ENCODE data around the gene GIGYF2. TPM values are rescaled to one million over a fixed set of nuclear protein-coding genes. Genes with fewer than 3 reads are reported as not detected.
A peak's percentile ranks its signal among the peaks of the same experiment; 100 is the strongest.

GIGYF2 gene
- total and polyA plus RNA-seq, 8 donors = 56.2 to 76.6 (median 62.4) TPM

DNA sequence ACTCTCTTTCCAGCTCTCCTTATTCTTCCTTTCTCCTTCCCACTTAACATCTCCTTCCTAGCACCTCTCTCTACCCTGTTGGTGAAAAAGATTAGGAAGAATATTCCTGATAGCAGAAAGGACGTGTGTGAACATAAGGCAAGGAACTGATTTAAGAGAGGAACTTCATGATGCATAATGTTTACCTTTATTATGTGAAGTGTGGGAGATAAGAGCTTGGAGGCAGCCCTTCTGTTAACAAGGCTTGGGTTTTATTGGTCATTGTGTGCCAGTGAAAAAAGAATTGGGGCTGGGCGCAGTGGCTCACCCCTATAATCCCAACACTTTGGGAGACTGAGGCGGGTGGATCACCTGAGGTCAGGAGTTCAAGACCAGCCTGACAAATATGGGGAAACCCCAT lies 44.8 kb downstream of the GIGYF2 start:
- DNase-seq = no peak
- ATAC-seq = peak; percentile 62
- H3K9me3 ChIP-seq = no peaks in the 10 kb centered on the region
- no peak overlapping the region for H3K4me3 ChIP-seq
- TF ChIP-seq, protein P1, sequence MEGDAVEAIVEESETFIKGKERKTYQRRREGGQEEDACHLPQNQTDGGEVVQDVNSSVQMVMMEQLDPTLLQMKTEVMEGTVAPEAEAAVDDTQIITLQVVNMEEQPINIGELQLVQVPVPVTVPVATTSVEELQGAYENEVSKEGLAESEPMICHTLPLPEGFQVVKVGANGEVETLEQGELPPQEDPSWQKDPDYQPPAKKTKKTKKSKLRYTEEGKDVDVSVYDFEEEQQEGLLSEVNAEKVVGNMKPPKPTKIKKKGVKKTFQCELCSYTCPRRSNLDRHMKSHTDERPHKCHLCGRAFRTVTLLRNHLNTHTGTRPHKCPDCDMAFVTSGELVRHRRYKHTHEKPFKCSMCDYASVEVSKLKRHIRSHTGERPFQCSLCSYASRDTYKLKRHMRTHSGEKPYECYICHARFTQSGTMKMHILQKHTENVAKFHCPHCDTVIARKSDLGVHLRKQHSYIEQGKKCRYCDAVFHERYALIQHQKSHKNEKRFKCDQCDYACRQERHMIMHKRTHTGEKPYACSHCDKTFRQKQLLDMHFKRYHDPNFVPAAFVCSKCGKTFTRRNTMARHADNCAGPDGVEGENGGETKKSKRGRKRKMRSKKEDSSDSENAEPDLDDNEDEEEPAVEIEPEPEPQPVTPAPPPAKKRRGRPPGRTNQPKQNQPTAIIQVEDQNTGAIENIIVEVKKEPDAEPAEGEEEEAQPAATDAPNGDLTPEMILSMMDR (IDR thresholded peaks at IDR 0.05) = no peak
- no peaks in the 10 kb centered on the region for H3K27me3 ChIP-seq
- H3K27ac ChIP-seq = no peak overlapping the region
- no peaks in the 10 kb centered on the region for H3K4me1 ChIP-seq
- H3K36me3 ChIP-seq = peaks cover 0 to 21% of the 10 kb centered on the region in 2 donors
- intact Hi-C loops (cut with DNase I) = no loop called here

- Histone ChIP-seq H3K4me3 (no peak overlapping the region), H3K36me3 (peaks cover 0 to 27% of the 10 kb centered on the region in 2 donors), H3K4me1 (no peaks in the 10 kb centered on the region), H3K27me3 (no peaks in the 10 kb centered on the region), H3K9me3 (no peaks in the 10 kb centered on the region), H3K27ac (no peak overlapping the region)
- intact Hi-C loops (cut with DNase I) = no loop called here
- TF ChIP-seq, protein P1 (IDR thresholded peaks at IDR 0.05) = no peak
- no peak for ATAC-seq
- DNase-seq = peak in 1 of 4 donors; percentile 8
These were observed 47.8 kb downstream of the GIGYF2 start for GRCh38 chr2:232744963-232745362.

GRCh38 chr2:232748038-232748437 lies 50.9 kb downstream of the GIGYF2 start:
- DNase-seq = no peak
- intact Hi-C loops (cut with DNase I) = no loop called here
- Histone ChIP-seq H3K27me3 (no peaks in the 10 kb centered on the region), H3K4me3 (no peak overlapping the region), H3K4me1 (no peaks in the 10 kb centered on the region), H3K27ac (no peak overlapping the region), H3K36me3 (peaks cover 0 to 55% of the 10 kb centered on the region in 2 donors), H3K9me3 (no peaks in the 10 kb centered on the region)
- TF ChIP-seq, protein P1 (IDR thresholded peaks at IDR 0.05) = no peak
- ATAC-seq = no peak

- Histone ChIP-seq H3K4me1 (no peaks in the 10 kb centered on the region), H3K36me3 (peaks cover 0 to 66% of the 10 kb centered on the region in 2 donors), H3K27me3 (no peaks in the 10 kb centered on the region), H3K4me3 (no peak overlapping the region), H3K27ac (no peak overlapping the region), H3K9me3 (no peaks in the 10 kb centered on the region)
- intact Hi-C loops (cut with DNase I) = no loop called here
- DNase-seq (no peak), ATAC-seq (no peak)
- TF ChIP-seq, protein P1 (IDR thresholded peaks at IDR 0.05) = no peak
These were observed 52.2 kb downstream of the GIGYF2 start for GRCh38 chr2:232749331-232749730.

- ATAC-seq (no peak), DNase-seq (no peak)
- H3K36me3 ChIP-seq = peaks cover 0 to 69% of the 10 kb centered on the region in 2 donors
- H3K4me1 ChIP-seq = no peaks in the 10 kb centered on the region
- H3K27ac ChIP-seq = no peak overlapping the region
- intact Hi-C loops (cut with DNase I) = no loop called here
- no peak overlapping the region for H3K4me3 ChIP-seq
- TF ChIP-seq, protein P1 (IDR thresholded peaks at IDR 0.05) = no peak
- no peaks in the 10 kb centered on the region for H3K9me3 ChIP-seq
- no peaks in the 10 kb centered on the region for H3K27me3 ChIP-seq
These were observed 53.1 kb downstream of the GIGYF2 start for GRCh38 chr2:232750135-232750671.

Measured in left lung (tissue), 10 donors.